HG02623 (cell line): ENCODE measurements around the gene FTSJ3.
"Not testable (repeated sequence)": the region's sequence is repeated elsewhere in the genome, so short reads cannot be mapped to it uniquely, and the experiment has no call there.

Experiments
- ATAC-seq: cut with Tn5 transposase; IDR thresholded peaks from one replicate; pipeline ENCODE4 v1.9.1; 2021; ENCODE audit warnings: moderate library complexity; ENCODE audit not compliant: unreplicated experiment

The FTSJ3 gene

GRCh38 chr17:63843910-63844677, 16.6 kb upstream of the FTSJ3 start:
- ATAC-seq: no peak

DNA sequence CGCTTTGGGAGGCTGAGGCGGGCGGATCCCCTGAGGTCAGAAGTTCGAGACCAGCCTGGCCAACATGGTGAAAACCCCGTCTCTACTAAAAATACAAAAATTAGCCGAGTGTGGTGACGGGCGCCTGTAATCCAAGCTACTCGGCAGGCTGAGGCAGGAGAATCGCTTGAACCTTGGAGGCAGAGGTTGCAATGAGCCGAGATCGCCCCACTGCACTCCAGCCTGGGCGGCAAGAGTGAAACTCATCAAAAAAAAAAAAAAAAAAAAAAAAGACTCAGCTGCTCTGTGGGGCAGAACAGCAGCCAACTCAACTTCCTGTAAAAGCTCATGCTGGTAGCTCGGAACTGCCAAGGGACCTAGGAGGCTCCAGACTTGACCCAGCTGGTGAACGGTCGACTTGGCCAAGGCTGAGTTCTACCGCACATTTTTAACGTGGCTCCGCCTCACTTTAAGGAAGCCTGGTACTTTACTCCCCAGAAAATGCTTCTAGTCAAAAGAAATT, 16.0 kb upstream of the FTSJ3 start:
- ATAC-seq: not testable (repeated sequence)

DNA sequence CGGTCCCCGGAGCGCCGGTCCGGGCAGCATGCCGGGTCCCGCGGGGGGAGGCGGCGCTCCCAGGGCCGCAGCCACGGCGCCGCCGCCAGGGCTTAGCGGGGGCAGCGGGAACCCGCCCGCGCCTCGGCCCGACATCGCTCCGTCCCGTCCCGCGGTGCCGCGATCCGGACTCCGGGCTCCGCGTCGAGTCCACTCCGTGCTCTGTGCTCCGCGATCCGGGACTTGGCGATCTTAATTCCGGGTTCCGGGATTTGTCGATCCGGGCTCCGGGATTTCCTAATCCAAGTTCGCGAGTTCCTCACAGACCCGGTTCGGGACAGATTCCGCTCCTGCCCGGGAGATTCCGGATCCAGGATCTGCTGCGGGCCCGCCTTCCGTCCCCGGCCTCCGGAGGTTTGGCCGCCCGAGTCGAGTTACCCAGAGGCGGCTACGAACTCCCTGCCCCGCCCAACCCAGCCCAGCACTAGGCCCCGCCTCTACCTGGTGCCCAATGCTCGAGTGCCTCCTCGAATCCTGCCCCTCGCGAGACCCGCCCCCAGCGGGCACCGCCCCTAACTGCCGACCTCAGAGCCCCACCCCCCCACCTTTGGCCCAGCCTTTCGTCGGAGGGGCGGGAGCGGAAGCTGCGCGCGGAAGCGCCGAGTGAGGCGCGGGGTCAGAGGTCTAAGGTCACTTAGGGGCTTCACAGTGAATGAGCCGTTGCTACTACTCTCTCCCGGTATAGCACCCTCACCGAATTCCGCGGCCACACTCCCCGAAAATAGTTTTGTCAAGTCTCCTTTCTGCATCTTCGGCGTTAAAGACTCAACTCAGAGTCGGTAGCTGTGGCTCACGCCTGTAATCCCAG, 15.3 kb upstream of the FTSJ3 start, which contains the start of gene SMARCD2:
Gene SMARCD2 (minus strand): TSS at position 146 of the 847 bp plus-strand sequence. CDS start 11 bp downstream, at position 135.
- ATAC-seq: peak; percentile 74

- peak; percentile 31 for ATAC-seq
These were observed 14.7 kb upstream of the FTSJ3 start for GRCh38 chr17:63842173-63842539.

- no peak for ATAC-seq
These were observed 14.1 kb upstream of the FTSJ3 start for GRCh38 chr17:63841350-63842172.

DNA sequence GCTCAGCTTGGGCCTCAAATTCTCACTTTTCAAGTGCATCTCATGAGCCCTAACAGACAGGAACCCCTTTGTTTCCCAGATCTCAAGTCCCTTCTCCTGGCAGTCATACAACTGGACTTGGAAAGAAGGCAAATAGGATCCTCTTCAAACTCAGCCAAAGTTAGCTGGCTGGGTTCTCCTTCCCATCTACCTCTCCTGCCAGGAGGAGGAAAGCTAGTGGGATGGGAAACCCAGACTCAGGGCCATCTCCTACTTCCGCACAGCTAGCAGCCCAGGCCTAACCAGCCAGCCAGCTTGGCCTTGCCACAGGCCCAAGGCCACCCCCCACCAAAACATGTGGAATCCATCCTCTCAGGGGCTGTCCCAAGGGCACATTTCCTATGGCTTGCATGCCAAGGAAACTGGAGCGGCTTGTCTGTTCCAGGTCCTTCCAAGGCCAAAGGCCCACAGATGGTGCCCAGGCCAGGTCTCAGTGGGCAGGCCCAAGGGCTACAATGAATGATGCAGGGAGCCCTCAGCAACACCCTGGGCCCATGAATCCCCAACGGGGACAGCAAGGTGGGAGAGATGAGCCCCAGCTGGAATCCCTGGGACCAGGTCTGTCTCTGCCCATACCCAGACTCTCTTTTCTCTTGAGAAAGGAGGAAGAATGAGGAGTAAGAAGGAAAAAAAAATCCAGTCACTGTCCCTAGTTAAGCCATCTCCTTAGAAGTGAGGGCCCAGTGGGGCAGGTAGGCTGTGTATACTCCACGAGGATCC, 13.3 kb upstream of the FTSJ3 start:
- no peak for ATAC-seq

DNA sequence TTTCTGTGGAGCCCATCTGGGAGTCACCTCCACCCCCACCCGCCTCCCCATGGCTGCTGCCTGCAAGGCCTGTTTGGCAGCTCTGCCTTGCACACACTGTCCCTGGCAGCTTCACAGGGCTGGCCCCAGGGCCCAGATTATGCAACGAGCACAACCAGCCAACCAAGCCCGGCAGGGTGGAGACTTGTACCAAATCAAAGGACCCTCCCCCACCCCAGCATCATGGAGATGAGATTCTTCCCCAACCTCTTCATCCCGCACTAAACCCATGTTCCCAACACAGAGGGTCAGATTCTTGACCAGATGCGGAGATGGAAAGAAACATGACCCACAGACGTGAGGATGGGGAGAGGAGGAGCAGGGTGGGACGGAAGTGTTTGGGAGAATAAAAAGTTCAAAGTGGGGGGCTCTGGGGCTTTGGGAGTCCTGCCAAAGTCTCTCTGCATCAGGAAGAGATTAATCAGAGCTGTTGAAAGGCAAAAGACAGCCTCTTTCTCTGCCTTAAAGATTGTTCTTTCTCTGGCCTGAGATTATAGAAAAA, 11.2 kb upstream of the FTSJ3 start:
- no peak for ATAC-seq

- ATAC-seq: no peak
These were observed 10.6 kb upstream of the FTSJ3 start for GRCh38 chr17:63837962-63838600.

DNA sequence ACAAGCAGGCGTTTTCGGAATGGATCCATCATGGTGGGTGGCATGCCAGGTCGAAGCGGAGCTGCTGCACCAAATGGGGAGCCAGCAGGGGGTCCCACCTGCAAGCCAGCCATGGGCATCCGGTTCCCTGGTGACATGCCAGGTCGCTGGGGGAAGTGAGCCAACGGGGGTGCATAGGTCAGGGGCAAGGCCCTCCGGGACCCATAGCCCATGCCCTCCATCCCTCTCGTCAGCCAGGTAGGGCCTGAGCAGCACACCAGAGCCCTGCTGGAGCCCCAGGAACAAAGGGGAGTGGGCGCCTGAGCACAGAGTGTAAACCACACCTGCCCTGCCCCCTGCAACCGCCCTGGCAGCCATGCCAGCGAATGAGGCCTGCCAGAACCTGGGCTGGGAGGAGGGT, 10.0 kb upstream of the FTSJ3 start:
- no peak for ATAC-seq

DNA sequence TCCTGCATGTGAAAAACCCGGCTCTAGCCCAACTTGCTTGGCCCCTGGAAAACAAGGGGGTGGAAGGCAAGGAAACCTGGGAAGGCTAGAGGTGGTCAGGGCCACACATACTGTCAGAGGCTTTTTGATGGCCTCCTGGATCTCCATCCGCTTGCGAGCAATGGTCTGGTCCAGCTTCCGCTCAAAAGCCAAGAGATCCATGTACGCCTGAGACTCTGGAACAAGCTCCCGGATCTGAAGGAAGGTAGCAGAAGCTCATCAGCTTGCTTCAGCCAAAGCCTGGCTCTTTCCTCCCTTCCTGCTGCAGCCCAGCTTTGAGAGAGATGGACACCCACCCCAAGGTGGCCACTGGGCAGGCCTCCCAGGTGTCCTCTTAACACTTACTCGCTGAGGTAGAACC, 9.3 kb upstream of the FTSJ3 start:
- no peak for ATAC-seq

GRCh38 chr17:63835167-63835720, 7.8 kb upstream of the FTSJ3 start:
- ATAC-seq: no peak

DNA sequence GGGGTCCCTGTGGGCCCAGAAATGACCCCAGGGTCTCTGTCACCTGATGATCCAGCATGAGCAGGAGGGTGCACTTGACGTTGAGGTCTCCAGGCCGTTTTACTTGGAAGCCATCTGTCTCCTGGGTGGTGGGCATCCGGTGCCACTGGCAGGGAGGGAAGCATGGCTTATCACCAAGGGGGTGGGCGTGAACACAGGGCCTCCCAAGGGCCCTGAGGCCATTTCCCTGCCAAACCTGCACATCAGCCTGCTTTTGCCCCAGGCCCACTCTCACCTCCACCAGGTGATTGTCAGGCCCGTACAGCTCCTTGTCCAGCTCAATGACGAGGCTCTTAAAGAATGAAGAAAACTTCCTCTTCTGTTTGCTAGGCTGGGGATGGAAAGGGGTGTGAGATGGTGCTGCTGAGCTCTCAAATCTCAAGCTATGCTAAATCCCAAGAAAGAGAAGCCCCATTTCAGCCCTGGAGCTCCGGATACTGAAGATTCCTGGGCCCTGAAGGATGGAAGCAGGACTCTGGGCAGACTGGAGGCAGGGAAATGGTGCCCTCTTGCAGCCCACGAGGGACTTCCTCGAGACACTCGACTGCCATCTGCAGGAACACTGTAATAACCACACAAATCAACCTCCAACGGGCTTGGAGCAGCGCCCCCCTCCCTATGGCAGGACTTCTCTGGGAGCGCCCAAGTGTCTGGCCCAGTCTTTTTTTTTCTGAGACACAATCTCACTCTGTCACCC, 7.1 kb upstream of the FTSJ3 start:
- no peak for ATAC-seq

GRCh38 chr17:63833741-63834373, 6.4 kb upstream of the FTSJ3 start:
- ATAC-seq: no peak

GRCh38 chr17:63833026-63833740, 5.7 kb upstream of the FTSJ3 start:
- no peak for ATAC-seq

DNA sequence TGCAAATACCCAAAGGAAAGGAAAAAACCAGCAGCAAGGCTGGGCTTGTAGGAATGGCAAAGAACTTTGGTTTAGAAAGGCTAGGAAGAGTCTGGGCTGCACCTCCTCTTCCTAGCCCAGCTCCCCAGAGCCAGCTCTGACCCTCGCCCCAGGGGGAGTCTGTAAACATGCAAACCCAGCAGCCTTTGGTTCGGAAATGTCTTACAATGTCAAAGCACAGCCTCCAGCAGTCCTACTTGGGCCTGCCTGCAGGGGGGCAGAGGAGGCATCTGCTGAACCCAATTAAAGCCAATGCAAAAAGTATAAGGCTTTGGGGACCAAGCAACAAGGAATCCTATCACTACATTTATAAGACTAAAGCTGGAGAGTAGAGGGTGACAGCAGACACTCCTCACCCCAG, 5.0 kb upstream of the FTSJ3 start:
- no peak for ATAC-seq

- no peak for ATAC-seq
These were observed 4.6 kb upstream of the FTSJ3 start for GRCh38 chr17:63832014-63832413.

- ATAC-seq: no peak
These were observed 4.0 kb upstream of the FTSJ3 start for GRCh38 chr17:63831505-63831904.
